PFSK-1 (cell line): Measurements from ENCODE around the gene CMYA5.

Source experiments
- POLR2AphosphoS5 ChIP-seq: IDR thresholded peaks from 2 replicates; pipeline ENCODE4 v1.6.1; 2012; ENCODE audit warnings: low read depth, mild to moderate bottlenecking, control low read depth, low read length, moderate library complexity
- TAF1 ChIP-seq: IDR thresholded peaks from 2 replicates; pipeline ENCODE4 v1.6.1; 2012; ENCODE audit warnings: low read length, control low read depth, borderline replicate concordance; ENCODE audit not compliant: insufficient read depth

DNA sequence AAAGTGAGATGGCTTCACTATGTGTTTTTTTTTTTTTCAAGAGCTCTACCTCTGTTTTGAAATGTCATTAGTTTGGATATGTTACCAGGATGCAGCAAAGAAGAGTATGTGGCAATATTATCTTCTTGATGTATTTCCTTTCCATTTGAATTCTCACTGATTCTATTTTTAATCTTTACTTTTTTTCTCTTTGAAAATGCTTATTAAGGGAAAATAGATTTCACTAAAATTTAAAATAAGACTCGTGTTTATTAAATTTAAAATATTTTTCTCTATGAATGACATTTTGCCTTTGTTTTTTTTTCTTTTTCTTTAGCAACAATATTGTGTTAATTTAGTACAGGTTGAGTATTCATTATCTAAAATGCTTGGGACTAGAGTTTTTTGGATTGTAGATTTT is 48.2 kb upstream of the CMYA5 start:
- TF ChIP-seq POLR2AphosphoS5 (no peak), TAF1 (no peak)
